ENCODE measurements around the gene SUFU. TPM values are rescaled to one million over a fixed set of nuclear protein-coding genes. Genes with fewer than 3 reads are reported as not detected.

The SUFU gene
- total RNA-seq, 1 donor from 2014 or later = 8.9 TPM

DNA sequence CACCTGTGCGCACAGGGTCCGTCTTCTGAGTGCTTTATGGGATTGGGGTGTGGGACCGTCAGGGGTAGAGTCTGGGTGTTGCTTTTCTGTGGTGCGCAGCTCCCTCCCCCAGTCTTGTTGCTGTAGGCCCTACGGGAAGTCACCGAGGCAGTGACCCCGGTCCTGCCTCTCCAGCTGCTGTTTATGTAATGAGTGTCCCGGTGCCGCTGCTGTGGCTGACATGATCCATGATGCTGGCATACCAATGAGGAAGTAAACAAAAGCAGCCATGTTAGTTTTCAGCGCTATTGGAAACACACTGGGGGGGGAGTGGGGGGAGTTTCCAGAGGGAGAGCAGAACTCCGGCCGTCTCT is 141.6 kb downstream of the SUFU start:
- H3K27me3 ChIP-seq (ENCODE audit: control insufficient read depth, insufficient read depth, low read length) = no peaks in the 10 kb centered on the region
- no peaks in the 10 kb centered on the region for H3K36me3 ChIP-seq (ENCODE audit: control insufficient read depth, insufficient read depth, low read length)
- peak overlapping the region; percentile 79 for H3K4me3 ChIP-seq (ENCODE audit: low read depth, low read length)
- TF ChIP-seq, protein P1, sequence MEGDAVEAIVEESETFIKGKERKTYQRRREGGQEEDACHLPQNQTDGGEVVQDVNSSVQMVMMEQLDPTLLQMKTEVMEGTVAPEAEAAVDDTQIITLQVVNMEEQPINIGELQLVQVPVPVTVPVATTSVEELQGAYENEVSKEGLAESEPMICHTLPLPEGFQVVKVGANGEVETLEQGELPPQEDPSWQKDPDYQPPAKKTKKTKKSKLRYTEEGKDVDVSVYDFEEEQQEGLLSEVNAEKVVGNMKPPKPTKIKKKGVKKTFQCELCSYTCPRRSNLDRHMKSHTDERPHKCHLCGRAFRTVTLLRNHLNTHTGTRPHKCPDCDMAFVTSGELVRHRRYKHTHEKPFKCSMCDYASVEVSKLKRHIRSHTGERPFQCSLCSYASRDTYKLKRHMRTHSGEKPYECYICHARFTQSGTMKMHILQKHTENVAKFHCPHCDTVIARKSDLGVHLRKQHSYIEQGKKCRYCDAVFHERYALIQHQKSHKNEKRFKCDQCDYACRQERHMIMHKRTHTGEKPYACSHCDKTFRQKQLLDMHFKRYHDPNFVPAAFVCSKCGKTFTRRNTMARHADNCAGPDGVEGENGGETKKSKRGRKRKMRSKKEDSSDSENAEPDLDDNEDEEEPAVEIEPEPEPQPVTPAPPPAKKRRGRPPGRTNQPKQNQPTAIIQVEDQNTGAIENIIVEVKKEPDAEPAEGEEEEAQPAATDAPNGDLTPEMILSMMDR (IDR thresholded peaks at IDR 0.05; ENCODE audit: insufficient read depth, low read length, poor library complexity, severe bottlenecking) = no peak
- no peak for DNase-seq (ENCODE audit: low read depth)

GRCh38 chr10:102645741-102646609 is 142.2 kb downstream of the SUFU start:
- no peak for DNase-seq (ENCODE audit: low read depth)
- H3K4me3 ChIP-seq (ENCODE audit: low read depth, low read length) = peak overlapping the region; percentile 79
- TF ChIP-seq, protein P1 (IDR thresholded peaks at IDR 0.05; ENCODE audit: insufficient read depth, low read length, poor library complexity, severe bottlenecking) = no peak
- H3K27me3 ChIP-seq (ENCODE audit: control insufficient read depth, insufficient read depth, low read length) = no peaks in the 10 kb centered on the region
- H3K36me3 ChIP-seq (ENCODE audit: control insufficient read depth, insufficient read depth, low read length) = no peaks in the 10 kb centered on the region

DNA sequence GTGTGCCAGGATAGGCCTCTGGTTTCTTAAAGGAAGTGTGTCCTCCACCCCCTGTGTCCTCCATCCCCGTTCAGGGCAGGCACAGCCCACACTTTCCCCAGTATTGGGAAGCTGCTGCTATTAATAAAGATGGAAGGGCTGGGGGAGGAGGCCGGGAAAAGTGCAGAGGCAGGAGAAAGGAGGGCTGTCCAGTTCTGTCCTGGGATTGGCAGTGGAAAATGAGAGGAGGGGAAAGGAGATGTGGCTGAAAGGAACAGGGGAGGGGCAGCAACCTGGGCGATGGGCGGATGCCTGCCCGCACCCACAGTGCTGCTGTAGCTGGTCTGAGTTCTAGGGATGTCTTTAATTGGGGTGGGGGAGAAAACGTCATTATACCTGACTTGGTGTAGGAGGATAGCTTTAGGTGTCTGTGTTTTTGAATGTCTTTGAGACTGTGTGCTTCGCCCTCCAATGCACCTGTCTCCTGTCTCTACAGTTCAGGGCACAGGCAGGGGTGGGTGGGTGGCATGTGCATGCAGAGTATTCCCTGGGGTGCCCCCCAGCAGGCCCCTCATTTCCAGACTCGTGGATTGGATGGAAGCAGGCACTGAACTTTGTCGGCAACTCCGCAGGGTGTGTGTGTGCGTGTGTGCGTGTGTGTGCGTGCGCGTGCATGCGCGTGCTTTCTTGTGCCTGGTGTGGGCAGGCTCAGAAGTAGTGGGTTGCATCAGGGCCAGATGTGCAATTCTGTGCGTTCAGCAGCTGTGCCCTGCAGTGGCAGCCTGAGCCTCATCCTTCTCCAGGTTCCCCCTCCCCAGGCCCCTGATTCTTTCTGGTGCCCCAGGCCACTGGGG is 143.1 kb downstream of the SUFU start:
- peak overlapping the region; percentile 79 for H3K4me3 ChIP-seq (ENCODE audit: low read depth, low read length)
- no peak for DNase-seq (ENCODE audit: low read depth)
- TF ChIP-seq, protein P1 (IDR thresholded peaks at IDR 0.05; ENCODE audit: insufficient read depth, low read length, poor library complexity, severe bottlenecking) = no peak
- no peaks in the 10 kb centered on the region for H3K36me3 ChIP-seq (ENCODE audit: control insufficient read depth, insufficient read depth, low read length)
- H3K27me3 ChIP-seq (ENCODE audit: control insufficient read depth, insufficient read depth, low read length) = no peaks in the 10 kb centered on the region

- no peak for DNase-seq (ENCODE audit: low read depth)
- Histone ChIP-seq H3K36me3 (ENCODE audit: control insufficient read depth, insufficient read depth, low read length) (no peaks in the 10 kb centered on the region), H3K4me3 (ENCODE audit: low read depth, low read length) (peak overlapping the region; percentile 79), H3K27me3 (ENCODE audit: control insufficient read depth, insufficient read depth, low read length) (no peaks in the 10 kb centered on the region)
- TF ChIP-seq, protein P1 (IDR thresholded peaks at IDR 0.05; ENCODE audit: insufficient read depth, low read length, poor library complexity, severe bottlenecking) = no peak
Observed at GRCh38 chr10:102647443-102648268, 143.9 kb downstream of the SUFU start.

- Histone ChIP-seq H3K4me3 (ENCODE audit: low read depth, low read length) (no peak overlapping the region), H3K36me3 (ENCODE audit: control insufficient read depth, insufficient read depth, low read length) (no peaks in the 10 kb centered on the region), H3K27me3 (ENCODE audit: control insufficient read depth, insufficient read depth, low read length) (no peaks in the 10 kb centered on the region)
- TF ChIP-seq, protein P1 (IDR thresholded peaks at IDR 0.05; ENCODE audit: insufficient read depth, low read length, poor library complexity, severe bottlenecking) = no peak
- no peak for DNase-seq (ENCODE audit: low read depth)
Observed at GRCh38 chr10:102648269-102648888, 144.6 kb downstream of the SUFU start.

All from kidney epithelial cell (primary cell).